Measurements from ENCODE around the gene ERBB4. TPM values are rescaled to one million over a fixed set of nuclear protein-coding genes. Genes with fewer than 3 reads are reported as not detected.
A peak's percentile ranks its signal among the peaks of the same experiment; 100 is the strongest.
"Not testable (repeated sequence)": the region's sequence is repeated elsewhere in the genome, so short reads cannot be mapped to it uniquely, and the experiment has no call there.

ERBB4 gene
- total RNA-seq, 1 donor from 2014 or later: 25.3 TPM

DNA sequence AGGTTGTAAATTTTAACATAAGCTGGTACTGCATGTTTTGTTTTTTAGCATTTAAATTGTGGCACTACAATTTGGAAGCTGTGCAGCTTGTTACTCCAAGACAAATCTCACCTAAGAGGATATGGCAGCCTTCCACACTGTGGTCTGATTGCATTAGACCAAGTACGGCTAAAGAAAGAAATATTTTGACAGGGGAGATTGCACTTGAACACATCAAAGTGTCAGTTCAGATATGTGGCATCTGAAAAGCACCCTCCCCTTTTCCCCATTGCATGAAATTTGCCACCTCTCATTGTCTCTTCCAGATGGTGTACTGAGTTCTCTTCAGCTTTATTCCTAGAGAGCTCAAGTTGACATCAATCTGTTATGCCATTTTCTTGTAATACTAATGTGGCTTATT is 295.9 kb downstream of the ERBB4 start:
- Histone ChIP-seq H3K4me3 (no peak overlapping the region), H3K27ac (no peak overlapping the region), H3K36me3 (no peaks in the 10 kb centered on the region), H3K27me3 (ENCODE audit: low read depth) (no peaks in the 10 kb centered on the region), H3K9me3 (no peaks in the 10 kb centered on the region), H3K4me1 (no peaks in the 10 kb centered on the region)
- ATAC-seq: no peak
- intact Hi-C loops (cut with DNase I): no loop called here
- TF ChIP-seq, protein P1, sequence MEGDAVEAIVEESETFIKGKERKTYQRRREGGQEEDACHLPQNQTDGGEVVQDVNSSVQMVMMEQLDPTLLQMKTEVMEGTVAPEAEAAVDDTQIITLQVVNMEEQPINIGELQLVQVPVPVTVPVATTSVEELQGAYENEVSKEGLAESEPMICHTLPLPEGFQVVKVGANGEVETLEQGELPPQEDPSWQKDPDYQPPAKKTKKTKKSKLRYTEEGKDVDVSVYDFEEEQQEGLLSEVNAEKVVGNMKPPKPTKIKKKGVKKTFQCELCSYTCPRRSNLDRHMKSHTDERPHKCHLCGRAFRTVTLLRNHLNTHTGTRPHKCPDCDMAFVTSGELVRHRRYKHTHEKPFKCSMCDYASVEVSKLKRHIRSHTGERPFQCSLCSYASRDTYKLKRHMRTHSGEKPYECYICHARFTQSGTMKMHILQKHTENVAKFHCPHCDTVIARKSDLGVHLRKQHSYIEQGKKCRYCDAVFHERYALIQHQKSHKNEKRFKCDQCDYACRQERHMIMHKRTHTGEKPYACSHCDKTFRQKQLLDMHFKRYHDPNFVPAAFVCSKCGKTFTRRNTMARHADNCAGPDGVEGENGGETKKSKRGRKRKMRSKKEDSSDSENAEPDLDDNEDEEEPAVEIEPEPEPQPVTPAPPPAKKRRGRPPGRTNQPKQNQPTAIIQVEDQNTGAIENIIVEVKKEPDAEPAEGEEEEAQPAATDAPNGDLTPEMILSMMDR (IDR thresholded peaks at IDR 0.05): no peak
- no peak for DNase-seq

DNA sequence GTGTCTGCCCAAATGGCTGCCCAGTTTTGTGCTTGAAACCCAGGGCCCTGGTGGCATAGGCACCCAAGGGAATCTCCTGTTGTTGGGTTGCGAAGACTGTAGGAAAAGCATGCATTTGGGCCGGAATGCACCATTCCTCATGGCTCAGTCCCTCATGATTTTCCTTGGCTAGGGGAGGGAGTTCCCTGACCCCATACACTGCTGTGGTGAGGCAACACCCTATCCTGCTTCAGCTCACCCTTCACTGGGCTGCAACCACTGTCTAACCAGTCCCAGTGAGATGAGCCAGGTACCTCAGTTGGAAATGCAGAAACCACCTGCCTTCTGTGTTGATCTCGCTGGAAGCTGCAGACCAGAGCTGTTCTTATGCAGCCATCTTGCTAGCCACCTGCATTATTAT is 300.4 kb downstream of the ERBB4 start:
- H3K27me3 ChIP-seq (ENCODE audit: low read depth); H3K36me3 ChIP-seq; intact Hi-C loops (cut with DNase I); H3K9me3 ChIP-seq; ATAC-seq; H3K27ac ChIP-seq; H3K4me3 ChIP-seq; H3K4me1 ChIP-seq; DNase-seq: not testable (repeated sequence)

DNA sequence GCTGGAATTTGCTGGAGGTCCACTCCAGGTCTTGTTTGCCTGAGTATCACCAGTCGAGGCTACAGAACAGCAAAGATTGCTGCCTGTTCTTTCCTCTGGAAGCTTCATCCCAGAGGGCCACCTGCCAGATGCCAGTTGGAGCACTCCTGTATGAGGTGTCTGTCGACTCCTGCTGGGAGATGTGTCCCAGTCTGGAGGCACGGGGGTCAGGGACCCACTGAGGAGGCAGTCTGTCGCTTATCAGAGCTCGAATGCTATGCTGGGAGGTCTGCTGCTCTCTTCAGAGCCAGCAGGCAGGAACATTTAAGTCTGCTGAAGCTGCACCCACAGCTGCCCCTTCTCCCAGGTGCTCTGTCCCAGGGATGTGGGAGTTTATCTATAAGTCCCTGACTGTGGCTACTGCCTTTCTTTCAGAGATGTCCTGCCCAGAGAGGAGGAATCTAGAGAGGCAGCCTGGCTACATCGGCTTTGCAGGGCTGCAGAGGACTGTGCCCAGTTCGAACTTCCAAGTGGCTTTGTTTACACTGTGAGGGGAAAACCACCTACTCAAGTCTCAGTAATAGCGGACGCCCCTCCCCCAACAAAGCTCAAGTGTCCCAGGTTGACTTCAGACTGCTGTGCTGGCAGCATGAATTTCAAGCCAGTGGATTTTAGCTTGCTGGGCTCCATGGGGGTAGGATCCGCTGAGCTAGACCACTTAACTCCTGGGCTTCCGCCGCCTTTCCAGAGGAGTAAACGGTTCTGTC is 301.1 kb downstream of the ERBB4 start:
- no peaks in the 10 kb centered on the region for H3K27me3 ChIP-seq (ENCODE audit: low read depth)
- TF ChIP-seq, protein P1 (IDR thresholded peaks at IDR 0.05): no peak
- ATAC-seq (peak; percentile 69 to 75), DNase-seq (peak; percentile 53)
- intact Hi-C loops (cut with DNase I): no loop called here
- H3K4me3 ChIP-seq: no peak overlapping the region
- H3K9me3 ChIP-seq: no peaks in the 10 kb centered on the region
- H3K36me3 ChIP-seq: no peaks in the 10 kb centered on the region
- H3K27ac ChIP-seq: no peak overlapping the region
- no peaks in the 10 kb centered on the region for H3K4me1 ChIP-seq

DNA sequence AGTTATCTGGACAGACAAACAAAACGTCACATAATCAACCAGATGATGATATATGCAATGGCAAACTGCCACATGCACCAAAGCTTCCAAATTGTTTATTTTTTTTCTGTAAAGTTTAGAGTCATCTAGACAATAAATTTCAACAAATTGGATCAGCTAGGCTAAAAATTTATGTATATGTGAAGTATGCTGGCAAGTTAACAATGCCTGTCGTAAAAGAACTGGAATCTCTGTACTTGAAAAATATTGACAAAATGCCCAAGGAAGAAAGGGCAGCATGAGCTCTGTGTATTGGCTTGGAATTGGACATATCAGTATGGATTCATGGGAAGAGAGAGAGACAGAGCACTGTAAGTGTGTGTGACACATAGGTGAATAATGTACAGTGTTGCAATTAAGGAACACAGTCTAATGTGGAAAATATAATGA is 309.8 kb downstream of the ERBB4 start:
- no peak overlapping the region for H3K27ac ChIP-seq
- no peaks in the 10 kb centered on the region for H3K27me3 ChIP-seq (ENCODE audit: low read depth)
- no peaks in the 10 kb centered on the region for H3K9me3 ChIP-seq
- DNase-seq: no peak
- TF ChIP-seq, protein P1 (IDR thresholded peaks at IDR 0.05): no peak
- no peaks in the 10 kb centered on the region for H3K36me3 ChIP-seq
- no peak for ATAC-seq
- no peak overlapping the region for H3K4me3 ChIP-seq
- intact Hi-C loops (cut with DNase I): no loop called here
- H3K4me1 ChIP-seq: no peaks in the 10 kb centered on the region

DNA sequence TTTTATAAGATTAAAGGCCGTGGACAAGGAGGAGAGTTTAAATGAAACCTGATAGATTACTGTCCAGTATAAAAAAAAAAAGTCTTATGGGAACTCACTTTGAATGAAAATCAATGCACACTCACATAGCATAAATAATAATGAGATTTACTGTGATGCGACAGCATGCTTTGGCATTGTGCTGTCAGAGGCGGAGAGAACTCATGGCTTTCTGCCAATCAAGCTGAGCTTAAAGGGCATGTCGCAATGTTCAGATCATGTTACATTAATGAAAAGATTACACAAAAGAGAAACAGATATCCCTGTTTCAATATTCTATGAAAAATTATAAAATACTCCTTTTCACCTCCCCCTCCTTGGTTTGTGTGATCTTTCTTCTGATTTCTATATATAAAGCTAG is 310.8 kb downstream of the ERBB4 start:
- H3K4me1 ChIP-seq: no peaks in the 10 kb centered on the region
- intact Hi-C loops (cut with DNase I): no loop called here
- no peaks in the 10 kb centered on the region for H3K27me3 ChIP-seq (ENCODE audit: low read depth)
- H3K9me3 ChIP-seq: no peaks in the 10 kb centered on the region
- H3K27ac ChIP-seq: no peak overlapping the region
- H3K36me3 ChIP-seq: no peaks in the 10 kb centered on the region
- H3K4me3 ChIP-seq: no peak overlapping the region
- TF ChIP-seq, protein P1 (IDR thresholded peaks at IDR 0.05): no peak
- ATAC-seq (peak in 1 of 2 donors; percentile 69), DNase-seq (no peak)

DNA sequence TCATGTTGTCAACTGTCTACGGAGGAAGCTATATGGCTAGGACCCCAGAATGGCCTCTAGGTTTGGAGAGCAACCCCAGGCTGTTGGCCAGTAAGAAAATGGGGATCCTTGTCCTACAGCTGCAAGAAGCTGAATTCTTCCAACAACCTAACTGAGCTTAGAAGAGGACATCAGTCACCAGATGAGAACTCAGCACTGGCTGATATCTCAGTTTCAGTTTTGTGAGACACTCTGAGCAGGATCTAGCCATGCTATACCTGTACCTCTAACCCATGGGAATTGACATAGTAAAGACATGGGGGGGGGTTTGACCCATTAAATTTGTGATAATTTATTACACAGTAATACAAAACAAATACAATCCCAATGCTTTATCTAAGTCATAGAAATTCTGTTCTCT is 312.5 kb downstream of the ERBB4 start:
- ATAC-seq (no peak), DNase-seq (no peak)
- intact Hi-C loops (cut with DNase I): no loop called here
- TF ChIP-seq, protein P1 (IDR thresholded peaks at IDR 0.05): no peak
- Histone ChIP-seq H3K27me3 (ENCODE audit: low read depth) (no peaks in the 10 kb centered on the region), H3K4me3 (no peak overlapping the region), H3K4me1 (no peaks in the 10 kb centered on the region), H3K27ac (no peak overlapping the region), H3K36me3 (no peaks in the 10 kb centered on the region), H3K9me3 (no peaks in the 10 kb centered on the region)
